HEK293 (cell line): ENCODE measurements around the gene ZC3H4.

ENCODE experiments used
- SP2 ChIP-seq: fragments of 450-650 bp; formaldehyde crosslinking; IDR thresholded peaks from 2 replicates; pipeline ENCODE4 v1.5.1; 2016; ENCODE audit warnings: missing biosample characterization, missing genetic modification characterization
- ZBTB1 ChIP-seq: fragments of 450-650 bp; formaldehyde crosslinking; IDR thresholded peaks from 2 replicates; pipeline ENCODE4 v1.5.1; 2016; ENCODE audit warnings: missing biosample characterization, missing genetic modification characterization
- ZNF157 ChIP-seq: fragments of 450-650 bp; formaldehyde crosslinking; IDR thresholded peaks from 2 replicates; pipeline ENCODE4 v1.5.1; 2016; ENCODE audit warnings: missing biosample characterization, missing genetic modification characterization
- ZNF2 ChIP-seq: fragments of 450-650 bp; formaldehyde crosslinking; IDR thresholded peaks from 2 replicates; pipeline ENCODE4 v1.5.1; 2016; ENCODE audit warnings: missing biosample characterization, missing genetic modification characterization
- ZNF214 ChIP-seq: fragments of 450-650 bp; formaldehyde crosslinking; IDR thresholded peaks from 2 replicates; pipeline ENCODE4 v1.5.1; 2017; ENCODE audit warnings: missing biosample characterization, mild to moderate bottlenecking, missing genetic modification characterization, borderline replicate concordance
- ZNF654 ChIP-seq: fragments of 450-650 bp; formaldehyde crosslinking; IDR thresholded peaks from 2 replicates; pipeline ENCODE4 v1.5.1; 2016; ENCODE audit warnings: low read depth, missing biosample characterization, missing genetic modification characterization
- ZNF777 ChIP-seq: fragments of 450-650 bp; formaldehyde crosslinking; IDR thresholded peaks from 2 replicates; pipeline ENCODE4 v1.5.1; 2017; ENCODE audit warnings: missing biosample characterization, missing genetic modification characterization, borderline replicate concordance
- TF ChIP-seq, protein P1 (sequence below): fragments of 450-650 bp; formaldehyde crosslinking; IDR thresholded peaks from 2 replicates; pipeline ENCODE4 v1.5.1; 2016; ENCODE audit warnings: missing biosample characterization, missing genetic modification characterization
- TF ChIP-seq, protein P2 (sequence below): sonication (generic); formaldehyde crosslinking; IDR thresholded peaks from 2 replicates; pipeline ENCODE4 v1.8.1; 2022; ENCODE audit warnings: mild to moderate bottlenecking, moderate library complexity, missing genetic modification reagents
- TF ChIP-seq, protein P3 (sequence below): fragments of 450-650 bp; formaldehyde crosslinking; IDR thresholded peaks from 2 replicates; pipeline ENCODE4 v1.5.1; 2016; ENCODE audit warnings: missing biosample characterization, missing genetic modification characterization, borderline replicate concordance
- TF ChIP-seq, protein P4 (sequence below): fragments of 450-650 bp; formaldehyde crosslinking; IDR thresholded peaks from 2 replicates; pipeline ENCODE4 v1.5.1; 2016; ENCODE audit warnings: missing biosample characterization, missing genetic modification characterization

DNA sequence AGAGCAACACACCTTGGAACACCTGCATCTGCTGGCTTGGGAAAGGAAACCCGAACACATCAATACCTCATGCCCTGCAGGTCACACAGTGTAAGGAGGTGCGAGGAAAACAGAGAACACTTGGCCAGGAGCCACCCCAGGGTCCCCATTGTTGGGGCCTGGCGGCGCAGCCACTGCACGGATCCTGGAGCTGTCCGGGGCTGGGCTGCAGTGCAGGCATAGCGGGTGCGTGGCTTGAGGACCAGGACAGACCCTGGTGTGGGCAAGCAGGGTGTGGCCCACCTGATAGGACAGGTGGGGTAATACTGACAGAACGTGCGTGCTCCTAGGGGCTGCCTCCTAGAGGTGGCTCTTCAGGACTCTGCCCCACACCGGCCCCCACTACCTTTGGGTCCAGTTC is 48.3 kb downstream of the ZC3H4 start:
- TF ChIP-seq, protein P1, sequence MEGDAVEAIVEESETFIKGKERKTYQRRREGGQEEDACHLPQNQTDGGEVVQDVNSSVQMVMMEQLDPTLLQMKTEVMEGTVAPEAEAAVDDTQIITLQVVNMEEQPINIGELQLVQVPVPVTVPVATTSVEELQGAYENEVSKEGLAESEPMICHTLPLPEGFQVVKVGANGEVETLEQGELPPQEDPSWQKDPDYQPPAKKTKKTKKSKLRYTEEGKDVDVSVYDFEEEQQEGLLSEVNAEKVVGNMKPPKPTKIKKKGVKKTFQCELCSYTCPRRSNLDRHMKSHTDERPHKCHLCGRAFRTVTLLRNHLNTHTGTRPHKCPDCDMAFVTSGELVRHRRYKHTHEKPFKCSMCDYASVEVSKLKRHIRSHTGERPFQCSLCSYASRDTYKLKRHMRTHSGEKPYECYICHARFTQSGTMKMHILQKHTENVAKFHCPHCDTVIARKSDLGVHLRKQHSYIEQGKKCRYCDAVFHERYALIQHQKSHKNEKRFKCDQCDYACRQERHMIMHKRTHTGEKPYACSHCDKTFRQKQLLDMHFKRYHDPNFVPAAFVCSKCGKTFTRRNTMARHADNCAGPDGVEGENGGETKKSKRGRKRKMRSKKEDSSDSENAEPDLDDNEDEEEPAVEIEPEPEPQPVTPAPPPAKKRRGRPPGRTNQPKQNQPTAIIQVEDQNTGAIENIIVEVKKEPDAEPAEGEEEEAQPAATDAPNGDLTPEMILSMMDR (tag by site-specific recombination), result no peak
- TF ChIP-seq ZNF157 (tag by site-specific recombination) (no peak), ZNF654 (tag by site-specific recombination) (no peak), ZNF777 (tag by site-specific recombination) (no peak), ZBTB1 (no peak), SP2 (tag by site-specific recombination) (no peak), ZNF214 (tag by site-specific recombination) (no peak), ZNF2 (tag by site-specific recombination) (no peak)
- TF ChIP-seq, protein P2, sequence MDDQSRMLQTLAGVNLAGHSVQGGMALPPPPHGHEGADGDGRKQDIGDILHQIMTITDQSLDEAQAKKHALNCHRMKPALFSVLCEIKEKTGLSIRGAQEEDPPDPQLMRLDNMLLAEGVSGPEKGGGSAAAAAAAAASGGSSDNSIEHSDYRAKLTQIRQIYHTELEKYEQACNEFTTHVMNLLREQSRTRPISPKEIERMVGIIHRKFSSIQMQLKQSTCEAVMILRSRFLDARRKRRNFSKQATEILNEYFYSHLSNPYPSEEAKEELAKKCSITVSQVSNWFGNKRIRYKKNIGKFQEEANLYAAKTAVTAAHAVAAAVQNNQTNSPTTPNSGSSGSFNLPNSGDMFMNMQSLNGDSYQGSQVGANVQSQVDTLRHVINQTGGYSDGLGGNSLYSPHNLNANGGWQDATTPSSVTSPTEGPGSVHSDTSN, result no peak
- TF ChIP-seq, protein P3, sequence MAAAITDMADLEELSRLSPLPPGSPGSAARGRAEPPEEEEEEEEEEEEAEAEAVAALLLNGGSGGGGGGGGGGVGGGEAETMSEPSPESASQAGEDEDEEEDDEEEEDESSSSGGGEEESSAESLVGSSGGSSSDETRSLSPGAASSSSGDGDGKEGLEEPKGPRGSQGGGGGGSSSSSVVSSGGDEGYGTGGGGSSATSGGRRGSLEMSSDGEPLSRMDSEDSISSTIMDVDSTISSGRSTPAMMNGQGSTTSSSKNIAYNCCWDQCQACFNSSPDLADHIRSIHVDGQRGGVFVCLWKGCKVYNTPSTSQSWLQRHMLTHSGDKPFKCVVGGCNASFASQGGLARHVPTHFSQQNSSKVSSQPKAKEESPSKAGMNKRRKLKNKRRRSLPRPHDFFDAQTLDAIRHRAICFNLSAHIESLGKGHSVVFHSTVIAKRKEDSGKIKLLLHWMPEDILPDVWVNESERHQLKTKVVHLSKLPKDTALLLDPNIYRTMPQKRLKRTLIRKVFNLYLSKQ (tag by site-specific recombination), result no peak
- TF ChIP-seq, protein P4, sequence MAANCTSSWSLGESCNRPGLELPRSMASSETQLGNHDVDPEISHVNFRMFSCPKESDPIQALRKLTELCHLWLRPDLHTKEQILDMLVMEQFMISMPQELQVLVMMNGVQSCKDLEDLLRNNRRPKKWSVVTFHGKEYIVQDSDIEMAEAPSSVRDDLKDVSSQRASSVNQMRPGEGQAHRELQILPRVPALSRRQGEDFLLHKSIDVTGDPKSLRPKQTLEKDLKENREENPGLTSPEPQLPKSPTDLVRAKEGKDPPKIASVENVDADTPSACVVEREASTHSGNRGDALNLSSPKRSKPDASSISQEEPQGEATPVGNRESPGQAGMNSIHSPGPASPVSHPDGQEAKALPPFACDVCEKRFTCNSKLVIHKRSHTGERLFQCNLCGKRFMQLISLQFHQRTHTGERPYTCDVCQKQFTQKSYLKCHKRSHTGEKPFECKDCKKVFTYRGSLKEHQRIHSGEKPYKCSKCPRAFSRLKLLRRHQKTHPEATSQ (tag by site-specific recombination), result no peak
